Measurements from ENCODE around the gene ACBD7.

ACBD7 gene

GRCh38 chr10:15124908-15125307 is 36.3 kb upstream of the ACBD7 start:
- H3K4me3 ChIP-seq (ENCODE audit: low read depth, low read length): no peak overlapping the region
- no peak for DNase-seq (ENCODE audit: low read depth)
- TF ChIP-seq POLR2A (IDR thresholded peaks at IDR 0.05; ENCODE audit: extremely low read depth, insufficient read length) (no peak), MAX (IDR thresholded peaks at IDR 0.05; ENCODE audit: low read depth, low read length) (no peak), MYC (IDR thresholded peaks at IDR 0.05; ENCODE audit: low read depth, low read length) (no peak)
- TF ChIP-seq, protein P1, sequence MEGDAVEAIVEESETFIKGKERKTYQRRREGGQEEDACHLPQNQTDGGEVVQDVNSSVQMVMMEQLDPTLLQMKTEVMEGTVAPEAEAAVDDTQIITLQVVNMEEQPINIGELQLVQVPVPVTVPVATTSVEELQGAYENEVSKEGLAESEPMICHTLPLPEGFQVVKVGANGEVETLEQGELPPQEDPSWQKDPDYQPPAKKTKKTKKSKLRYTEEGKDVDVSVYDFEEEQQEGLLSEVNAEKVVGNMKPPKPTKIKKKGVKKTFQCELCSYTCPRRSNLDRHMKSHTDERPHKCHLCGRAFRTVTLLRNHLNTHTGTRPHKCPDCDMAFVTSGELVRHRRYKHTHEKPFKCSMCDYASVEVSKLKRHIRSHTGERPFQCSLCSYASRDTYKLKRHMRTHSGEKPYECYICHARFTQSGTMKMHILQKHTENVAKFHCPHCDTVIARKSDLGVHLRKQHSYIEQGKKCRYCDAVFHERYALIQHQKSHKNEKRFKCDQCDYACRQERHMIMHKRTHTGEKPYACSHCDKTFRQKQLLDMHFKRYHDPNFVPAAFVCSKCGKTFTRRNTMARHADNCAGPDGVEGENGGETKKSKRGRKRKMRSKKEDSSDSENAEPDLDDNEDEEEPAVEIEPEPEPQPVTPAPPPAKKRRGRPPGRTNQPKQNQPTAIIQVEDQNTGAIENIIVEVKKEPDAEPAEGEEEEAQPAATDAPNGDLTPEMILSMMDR (IDR thresholded peaks at IDR 0.05; ENCODE audit: low read depth, low read length): no peak

GRCh38 chr10:15124190-15124589 is 35.6 kb upstream of the ACBD7 start:
- no peak overlapping the region for H3K4me3 ChIP-seq (ENCODE audit: low read depth, low read length)
- no peak for DNase-seq (ENCODE audit: low read depth)
- TF ChIP-seq POLR2A (IDR thresholded peaks at IDR 0.05; ENCODE audit: extremely low read depth, insufficient read length) (no peak), MYC (IDR thresholded peaks at IDR 0.05; ENCODE audit: low read depth, low read length) (no peak)

DNA sequence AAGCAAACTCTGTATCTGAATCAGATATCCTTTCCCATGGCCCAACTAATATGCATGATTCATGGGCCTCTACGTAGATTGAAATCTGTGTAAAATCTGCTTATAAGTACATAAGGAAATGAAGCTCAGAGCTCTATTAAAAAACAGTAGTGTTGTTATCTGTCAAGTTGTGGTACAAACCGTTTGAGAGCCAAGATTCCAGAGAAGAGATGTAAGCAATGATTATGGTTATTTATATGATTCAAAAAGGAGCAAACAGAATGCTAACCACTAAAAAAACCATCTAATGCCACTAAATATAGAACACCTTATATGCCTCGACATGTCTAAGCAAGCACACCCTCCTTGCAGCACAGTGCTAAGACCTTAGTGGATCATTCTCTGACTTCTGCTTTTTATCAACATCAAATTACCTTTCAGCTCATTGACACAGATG is 35.2 kb upstream of the ACBD7 start:
- TF ChIP-seq, protein P1 (IDR thresholded peaks at IDR 0.05; ENCODE audit: low read depth, low read length): no peak
- TF ChIP-seq MAX (IDR thresholded peaks at IDR 0.05; ENCODE audit: low read depth, low read length) (no peak), MYC (IDR thresholded peaks at IDR 0.05; ENCODE audit: low read depth, low read length) (no peak), POLR2A (IDR thresholded peaks at IDR 0.05; ENCODE audit: extremely low read depth, insufficient read length) (no peak)
- DNase-seq (ENCODE audit: low read depth): no peak
- no peak overlapping the region for H3K4me3 ChIP-seq (ENCODE audit: low read depth, low read length)

DNA sequence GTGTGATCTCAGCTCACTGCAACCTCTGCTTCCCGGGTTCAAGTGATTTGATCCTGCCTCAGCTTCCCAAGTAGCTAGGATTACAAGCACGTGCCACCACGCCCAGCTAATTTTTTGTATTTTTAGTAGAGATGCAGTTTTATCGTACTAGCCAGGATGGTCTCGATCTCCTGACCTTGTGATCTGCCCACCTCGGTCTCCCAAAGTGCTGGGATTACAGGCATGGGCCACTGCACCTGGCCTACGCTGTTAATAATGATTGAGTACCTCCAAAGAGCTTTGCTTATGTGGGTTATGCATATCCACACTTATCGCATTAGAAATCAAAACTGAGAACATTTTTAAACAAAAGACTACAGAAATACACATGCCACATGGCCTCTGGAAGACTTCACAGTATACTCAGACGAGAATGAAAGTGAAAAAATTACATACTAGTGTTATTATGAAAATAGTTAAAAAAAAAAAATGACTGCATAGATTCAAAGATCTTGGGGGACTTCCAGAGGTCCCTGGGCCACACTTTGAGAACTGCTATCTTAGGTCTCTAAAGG is 34.0 kb upstream of the ACBD7 start:
- TF ChIP-seq MYC (IDR thresholded peaks at IDR 0.05; ENCODE audit: low read depth, low read length): no peak
- TF ChIP-seq MAX (IDR thresholded peaks at IDR 0.05; ENCODE audit: low read depth, low read length): no peak
- TF ChIP-seq POLR2A (IDR thresholded peaks at IDR 0.05; ENCODE audit: extremely low read depth, insufficient read length): no peak
- TF ChIP-seq, protein P1 (IDR thresholded peaks at IDR 0.05; ENCODE audit: low read depth, low read length): no peak
- H3K4me3 ChIP-seq (ENCODE audit: low read depth, low read length): no peak overlapping the region
- DNase-seq (ENCODE audit: low read depth): no peak

GRCh38 chr10:15121707-15122106 is 33.1 kb upstream of the ACBD7 start:
- TF ChIP-seq MAX (IDR thresholded peaks at IDR 0.05; ENCODE audit: low read depth, low read length) (no peak), POLR2A (IDR thresholded peaks at IDR 0.05; ENCODE audit: extremely low read depth, insufficient read length) (no peak), MYC (IDR thresholded peaks at IDR 0.05; ENCODE audit: low read depth, low read length) (no peak)
- TF ChIP-seq, protein P1 (IDR thresholded peaks at IDR 0.05; ENCODE audit: low read depth, low read length): no peak
- no peak overlapping the region for H3K4me3 ChIP-seq (ENCODE audit: low read depth, low read length)
- DNase-seq (ENCODE audit: low read depth): no peak

- TF ChIP-seq MYC (IDR thresholded peaks at IDR 0.05; ENCODE audit: low read depth, low read length) (no peak), POLR2A (IDR thresholded peaks at IDR 0.05; ENCODE audit: extremely low read depth, insufficient read length) (no peak), MAX (IDR thresholded peaks at IDR 0.05; ENCODE audit: low read depth, low read length) (no peak)
- TF ChIP-seq, protein P1 (IDR thresholded peaks at IDR 0.05; ENCODE audit: low read depth, low read length): no peak
- no peak overlapping the region for H3K4me3 ChIP-seq (ENCODE audit: low read depth, low read length)
- no peak for DNase-seq (ENCODE audit: low read depth)
Observed at GRCh38 chr10:15120523-15120922, 31.9 kb upstream of the ACBD7 start.
